Common myeloid progenitor, CD34-positive (primary cell): ENCODE measurements around the gene FGF18.
A peak's percentile ranks its signal among the peaks of the same experiment; 100 is the strongest.
"Not testable (repeated sequence)": the region's sequence is repeated elsewhere in the genome, so short reads cannot be mapped to it uniquely, and the experiment has no call there.

Experiments
- CTCF ChIA-PET: fragments of 350-600 bp; sonication (Branson Sonifier 250); formaldehyde crosslinking; loops from one replicate; lab custom pipeline; 2021; ENCODE audit warnings: antibody characterized with exemption; lab: Charles Lee
- POLR2A ChIA-PET: fragments of 350-600 bp; sonication (Branson Sonifier 250); formaldehyde crosslinking; loops from one replicate; lab custom pipeline; 2021; ENCODE audit warnings: antibody characterized with exemption; lab: Charles Lee
- DNase-seq, 3 donors: peaks; one replicate each; pipeline versions ENCODE4 v3.0.0 to v3.0.0-alpha.2; 2013
- H3K27ac ChIP-seq, 2 experiments: 1 replicate in 1 of 2; 2 replicates in 1 of 2; pipeline ENCODE4 v1.7.0; 2013; ENCODE audit warnings: inconsistent platforms in 2 of 2, low read length in 2 of 2, mild to moderate bottlenecking in 2 of 2, low read depth in 1 of 2, moderate library complexity in 1 of 2; ENCODE audit not compliant: severe bottlenecking in 2 of 2, insufficient read depth in 1 of 2, poor library complexity in 1 of 2
- H3K27me3 ChIP-seq, 5 experiments: replicated peaks in 2 of 5; 1 replicate in 3 of 5; 2 replicates in 2 of 5; pipeline versions ENCODE4 v1.6.1 to v1.7.0; 2013; ENCODE audit warnings: low read length in 4 of 5, mild to moderate bottlenecking in 2 of 5, moderate library complexity in 2 of 5, inconsistent platforms in 1 of 5; ENCODE audit not compliant: insufficient read depth in 5 of 5, control insufficient read depth in 4 of 5
- H3K36me3 ChIP-seq, 4 experiments: 1 replicate in 2 of 4; 2 replicates in 2 of 4; pipeline versions ENCODE4 v1.6.1 to v1.7.0; 2013; ENCODE audit warnings: low read length in 3 of 4, control low read depth in 1 of 4, mild to moderate bottlenecking in 1 of 4; ENCODE audit not compliant: control insufficient read depth in 4 of 4, insufficient read depth in 4 of 4
- H3K4me1 ChIP-seq, 4 experiments: 1 replicate in 3 of 4; 2 replicates in 1 of 4; pipeline versions ENCODE4 v1.6.1 to v1.7.1; 2013; ENCODE audit warnings: low read length in 3 of 4, mild to moderate bottlenecking in 3 of 4, control low read depth in 1 of 4, inconsistent platforms in 1 of 4, moderate library complexity in 1 of 4; ENCODE audit not compliant: control insufficient read depth in 4 of 4, insufficient read depth in 4 of 4; ENCODE audit errors: control extremely low read depth in 1 of 4
- H3K4me3 ChIP-seq, 7 experiments: 1 replicate in 4 of 7; 2 replicates in 3 of 7; pipeline versions ENCODE4 v1.5.1 to v1.7.0; 2013; ENCODE audit warnings: mild to moderate bottlenecking in 7 of 7, low read length in 6 of 7, moderate library complexity in 6 of 7, inconsistent platforms in 2 of 7, low read depth in 2 of 7, control low read depth in 1 of 7; ENCODE audit not compliant: insufficient read depth in 4 of 7, control insufficient read depth in 1 of 7; ENCODE audit errors: extremely low read depth in 1 of 7
- H3K9me3 ChIP-seq, 5 experiments: 1 replicate in 4 of 5; 2 replicates in 1 of 5; pipeline versions ENCODE4 v1.6.1 to v1.7.1; 2013; ENCODE audit warnings: low read length in 4 of 5, mild to moderate bottlenecking in 2 of 5, inconsistent platforms in 1 of 5, low read depth in 1 of 5, moderate library complexity in 1 of 5; ENCODE audit not compliant: control insufficient read depth in 4 of 5, insufficient read depth in 2 of 5; ENCODE audit errors: control extremely low read depth in 1 of 5
- WGBS: methylation state at CpG from one replicate; pipeline ENCODE4 v1.1.5; 2013; ENCODE audit not compliant: insufficient coverage; 5-methylcytosine and 5-hydroxymethylcytosine counted together

FGF18 gene

GRCh38 chr5:171397599-171397998 is 21.8 kb upstream of the FGF18 start:
- Histone ChIP-seq H3K36me3 (peaks cover 33 to 90% (median 70%) of the 10 kb centered on the region in 4 experiments), H3K27ac (no peak overlapping the region), H3K4me1 (no peaks in the 10 kb centered on the region), H3K4me3 (no peak overlapping the region), H3K9me3 (peaks cover 0 to 5% (median 3%) of the 10 kb centered on the region in 5 experiments), H3K27me3 (no peaks in the 10 kb centered on the region)
- 94% methylated on average over 4 of the region's 4 CpGs for WGBS
- POLR2A ChIA-PET: no interaction called here
- CTCF ChIA-PET: no interaction called here
- no peak for DNase-seq

DNA sequence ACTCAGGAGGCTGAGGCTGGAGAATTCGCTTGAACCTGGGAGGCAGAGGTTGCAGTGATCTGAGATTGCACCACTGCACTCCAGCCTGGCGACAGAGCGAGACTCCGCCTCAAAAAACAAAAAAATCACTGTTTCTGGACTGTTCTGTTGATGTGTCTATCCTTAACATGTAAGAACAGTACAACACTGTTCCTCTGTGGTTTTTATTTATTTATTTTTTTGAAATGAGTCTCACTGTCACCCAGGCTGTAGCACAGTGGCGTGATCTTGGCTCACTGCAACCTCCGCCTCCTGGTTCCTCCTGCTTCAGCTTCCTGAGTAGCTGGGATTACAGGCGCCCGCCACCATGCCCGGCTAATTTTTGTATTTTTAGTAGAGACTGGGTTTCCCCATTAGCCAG is 20.8 kb upstream of the FGF18 start:
- WGBS: 91% methylated on average over 4 of the region's 9 CpGs
- H3K9me3 ChIP-seq, H3K4me1 ChIP-seq, H3K27ac ChIP-seq, H3K27me3 ChIP-seq, POLR2A ChIA-PET, DNase-seq, H3K4me3 ChIP-seq: not testable (repeated sequence)
- peaks cover 32 to 80% (median 62%) of the 10 kb centered on the region in 4 experiments for H3K36me3 ChIP-seq
- CTCF ChIA-PET: interaction anchor here (1.0 to 1.8 kb wide), 2 partner anchors 10 to 15 kb away, joined by 4 to 5 read pairs; no protein-coding TSS in a partner anchor

DNA sequence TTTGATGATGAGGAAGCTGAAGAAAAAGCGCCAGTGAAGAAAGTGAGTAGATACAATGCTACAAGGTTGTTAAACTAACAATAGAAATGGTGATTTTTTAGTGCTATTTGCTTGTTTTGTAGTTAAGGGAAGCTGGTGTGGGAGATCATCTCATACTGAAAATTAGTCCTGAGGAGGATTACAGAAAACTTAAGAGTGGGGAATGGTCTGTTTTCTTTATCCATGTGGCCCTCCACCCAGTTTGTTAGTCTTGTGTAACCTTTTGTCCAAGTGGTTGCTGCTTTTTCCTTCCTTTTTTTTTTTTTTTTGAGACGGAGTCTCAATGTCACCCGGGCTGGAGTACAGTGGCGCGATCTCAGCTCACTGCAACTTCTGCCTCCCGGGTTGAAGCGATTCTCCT is 19.3 kb upstream of the FGF18 start:
- DNase-seq: no peak
- no peaks in the 10 kb centered on the region for H3K4me1 ChIP-seq
- peaks cover 0 to 5% (median 3%) of the 10 kb centered on the region in 5 experiments for H3K9me3 ChIP-seq
- whole genome bisulfite sequencing: 94% methylated on average over 5 of the region's 7 CpGs
- H3K27ac ChIP-seq: no peak overlapping the region
- H3K27me3 ChIP-seq: no peaks in the 10 kb centered on the region
- H3K4me3 ChIP-seq: no peak overlapping the region
- CTCF ChIA-PET: interaction anchor here (0.6 to 1.8 kb wide), 4 partner anchors 8 to 566 kb away, joined by 3 to 5 read pairs (median 4); no protein-coding TSS in a partner anchor
- H3K36me3 ChIP-seq: peaks cover 26 to 70% (median 50%) of the 10 kb centered on the region in 4 experiments
- POLR2A ChIA-PET: no interaction called here

DNA sequence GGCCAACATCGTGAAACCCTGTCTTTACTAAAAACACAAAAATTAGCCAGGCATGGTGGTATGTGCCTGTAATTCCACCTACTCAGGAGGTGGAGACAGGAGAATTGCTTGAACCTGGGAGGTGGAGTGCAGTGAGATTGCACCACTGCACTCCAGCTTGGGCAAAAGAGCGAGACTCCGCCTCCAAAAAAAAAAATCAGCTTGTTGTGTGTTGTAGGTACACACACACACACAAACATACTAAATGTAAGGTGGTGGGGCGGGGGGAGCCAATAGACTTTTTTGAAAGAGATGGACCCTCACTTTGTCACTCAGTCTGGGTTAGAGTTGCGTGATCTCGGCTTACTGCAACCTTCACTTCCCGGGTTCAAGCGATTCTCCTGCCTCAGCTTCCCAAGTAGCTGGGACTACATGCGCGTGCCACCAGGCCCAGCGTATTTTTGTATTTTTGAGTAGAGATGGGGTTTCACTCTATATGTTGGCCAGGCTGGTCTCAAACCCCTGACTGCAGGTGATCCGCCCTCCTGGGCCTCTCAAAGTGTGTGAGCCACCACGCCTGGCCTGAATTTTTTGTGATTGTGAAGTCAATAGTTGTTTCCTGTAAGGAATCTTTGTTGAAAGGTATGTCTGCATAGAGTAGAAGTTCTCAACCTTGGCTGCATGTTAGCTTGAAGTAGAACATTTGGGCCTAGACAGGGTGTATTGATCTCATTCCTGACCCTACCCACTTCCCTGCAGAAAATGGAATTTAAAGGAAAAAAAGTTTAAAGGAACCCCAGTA is 18.1 kb upstream of the FGF18 start:
- H3K27ac ChIP-seq: no peak overlapping the region
- ChIA-PET CTCF (interaction anchor here (1.1 kb wide), 1 partner anchor 13 kb away, joined by 3 read pairs; no protein-coding TSS in a partner anchor), POLR2A (no interaction called here)
- H3K9me3 ChIP-seq: peaks cover 0 to 5% (median 3%) of the 10 kb centered on the region in 5 experiments
- no peak overlapping the region for H3K4me3 ChIP-seq
- H3K4me1 ChIP-seq: peaks cover 0 to 5% (median 0%) of the 10 kb centered on the region in 4 experiments
- WGBS: 99% methylated on average over 7 of the region's 13 CpGs
- H3K36me3 ChIP-seq: peaks cover 26 to 72% (median 49%) of the 10 kb centered on the region in 4 experiments
- no peaks in the 10 kb centered on the region for H3K27me3 ChIP-seq
- no peak for DNase-seq

GRCh38 chr5:171402751-171403150 is 16.7 kb upstream of the FGF18 start:
- POLR2A ChIA-PET, DNase-seq, H3K27me3 ChIP-seq, CTCF ChIA-PET, H3K9me3 ChIP-seq, H3K4me1 ChIP-seq, H3K27ac ChIP-seq, H3K4me3 ChIP-seq: not testable (repeated sequence)
- H3K36me3 ChIP-seq: peaks cover 25 to 72% (median 47%) of the 10 kb centered on the region in 4 experiments

- CTCF ChIA-PET: interaction anchor here (0.8 to 1.9 kb wide), 4 partner anchors 10 to 506 kb away, joined by 3 to 8 read pairs (median 5); no protein-coding TSS in a partner anchor
- 60% methylated on average over 2 of the region's 3 CpGs for WGBS
- Histone ChIP-seq H3K9me3 (peaks cover 0 to 5% (median 3%) of the 10 kb centered on the region in 5 experiments), H3K4me1 (peaks cover 0 to 27% (median 5%) of the 10 kb centered on the region in 4 experiments), H3K36me3 (peaks cover 18 to 69% (median 44%) of the 10 kb centered on the region in 4 experiments), H3K27me3 (no peaks in the 10 kb centered on the region), H3K27ac (no peak overlapping the region), H3K4me3 (no peak overlapping the region)
- peak; percentile 25 to 53 (median 51) for DNase-seq
- POLR2A ChIA-PET: interaction anchor here (1.1 to 1.2 kb wide), 2 partner anchors 10 to 17 kb away, joined by 4 to 9 read pairs; partner anchors contain the start of gene NPM1
Measured at GRCh38 chr5:171405615-171406014, 13.8 kb upstream of the FGF18 start.

DNA sequence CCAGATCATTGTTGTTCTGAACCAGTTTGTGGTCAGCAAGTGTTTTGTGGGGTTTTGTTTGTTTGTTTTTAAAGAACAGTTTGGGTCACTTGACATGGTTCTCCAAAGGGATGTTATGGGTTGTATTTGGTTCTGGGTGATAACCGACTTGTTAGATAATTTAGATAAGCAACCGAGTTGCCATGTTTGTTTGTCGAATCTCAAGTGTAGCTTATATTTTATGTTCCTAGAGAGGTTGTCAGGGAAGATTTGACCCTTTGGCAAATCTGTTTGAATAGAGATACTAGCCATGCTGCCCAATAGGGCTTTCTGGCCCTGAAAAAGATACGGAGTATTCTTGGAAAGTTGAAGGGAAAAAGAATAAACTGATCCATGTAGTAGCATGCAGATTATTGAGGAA is 12.2 kb upstream of the FGF18 start:
- no peaks in the 10 kb centered on the region for H3K9me3 ChIP-seq
- peaks cover 13 to 70% (median 41%) of the 10 kb centered on the region in 4 experiments for H3K36me3 ChIP-seq
- no peak overlapping the region for H3K4me3 ChIP-seq
- 83% methylated on average over 4 of the region's 4 CpGs for WGBS
- ChIA-PET POLR2A (no interaction called here), CTCF (interaction anchor here (1.0 to 2.1 kb wide), 2 partner anchors 30 to 505 kb away, joined by 5 to 8 read pairs; no protein-coding TSS in a partner anchor)
- H3K4me1 ChIP-seq: peaks cover 0 to 31% (median 8%) of the 10 kb centered on the region in 4 experiments
- no peaks in the 10 kb centered on the region for H3K27me3 ChIP-seq
- H3K27ac ChIP-seq: no peak overlapping the region
- DNase-seq: no peak
